Tibial artery (tissue), 4 donors: ENCODE data around the gene SPATA12.

Experiments
- DNase-seq, 2 donors: peaks; one replicate each; pipeline ENCODE4 v3.0.0-alpha.2; 2019
- H3K27ac ChIP-seq, 2 donors: fragments of 200-600 bp; sonication (generic) in 1 of 2; 1 replicate in 1 of 2; 2 replicates in 1 of 2; pipeline ENCODE4 v1.5.1; 2018 to 2019; ENCODE audit warnings: mild to moderate bottlenecking in 1 of 2
- H3K27me3 ChIP-seq, 2 donors: fragments of 200-600 bp; sonication (generic) in 1 of 2; one replicate each; pipeline versions ENCODE4 v1.5.1 to v1.6.0; 2016 to 2019
- H3K36me3 ChIP-seq, 3 donors: fragments of 200-600 bp; sonication (generic) in 2 of 3; one replicate each; pipeline ENCODE4 v1.5.1; 2016 to 2019; ENCODE audit warnings: mild to moderate bottlenecking in 2 of 3
- H3K4me1 ChIP-seq, 4 donors: fragments of 200-600 bp; sonication (generic) in 2 of 4; 1 replicate in 3 of 4; 2 replicates in 1 of 4; pipeline ENCODE4 v1.5.1; 2016 to 2019
- H3K4me3 ChIP-seq, 2 donors: fragments of 200-600 bp; sonication (generic) in 1 of 2; 1 replicate in 1 of 2; 2 replicates in 1 of 2; pipeline ENCODE4 v1.5.1; 2018 to 2019; ENCODE audit warnings: mild to moderate bottlenecking in 2 of 2
- H3K9me3 ChIP-seq, 3 donors: fragments of 200-600 bp; sonication (generic) in 1 of 3; one replicate each; pipeline ENCODE4 v1.5.1; 2016 to 2019
- intact Hi-C: fragments of 100-400 bp; cut with DNase I; formaldehyde crosslinking; loops from one replicate; pipeline ENCODE4 v1.15.0; 2023; ENCODE audit warnings: low total_unique reads
- TF ChIP-seq, protein P1 (sequence below), 2 experiments: fragments of 200-600 bp in 1 of 2; fragments of 450-650 bp in 1 of 2; IDR thresholded peaks; one replicate each; pipeline ENCODE4 v1.5.1; 2017 to 2019; ENCODE audit warnings: antibody characterized with exemption in 2 of 2, mild to moderate bottlenecking in 1 of 2, moderate library complexity in 1 of 2

The SPATA12 gene

GRCh38 chr3:57077630-57078343 lies 17.3 kb downstream of the SPATA12 start:
- peak overlapping the region; percentile 67 to 78 for H3K4me3 ChIP-seq
- H3K27ac ChIP-seq, result peak overlapping the region in 1 of 2 donors; percentile 51
- DNase-seq, result no peak
- H3K9me3 ChIP-seq, result no peaks in the 10 kb centered on the region
- peaks cover 0 to 21% (median 6%) of the 10 kb centered on the region in 4 donors for H3K4me1 ChIP-seq
- H3K27me3 ChIP-seq, result no peaks in the 10 kb centered on the region
- intact Hi-C loops, result loop anchor here (10.0 kb wide), 1 partner anchor 83 kb away; no protein-coding TSS in a partner anchor
- TF ChIP-seq, protein P1, sequence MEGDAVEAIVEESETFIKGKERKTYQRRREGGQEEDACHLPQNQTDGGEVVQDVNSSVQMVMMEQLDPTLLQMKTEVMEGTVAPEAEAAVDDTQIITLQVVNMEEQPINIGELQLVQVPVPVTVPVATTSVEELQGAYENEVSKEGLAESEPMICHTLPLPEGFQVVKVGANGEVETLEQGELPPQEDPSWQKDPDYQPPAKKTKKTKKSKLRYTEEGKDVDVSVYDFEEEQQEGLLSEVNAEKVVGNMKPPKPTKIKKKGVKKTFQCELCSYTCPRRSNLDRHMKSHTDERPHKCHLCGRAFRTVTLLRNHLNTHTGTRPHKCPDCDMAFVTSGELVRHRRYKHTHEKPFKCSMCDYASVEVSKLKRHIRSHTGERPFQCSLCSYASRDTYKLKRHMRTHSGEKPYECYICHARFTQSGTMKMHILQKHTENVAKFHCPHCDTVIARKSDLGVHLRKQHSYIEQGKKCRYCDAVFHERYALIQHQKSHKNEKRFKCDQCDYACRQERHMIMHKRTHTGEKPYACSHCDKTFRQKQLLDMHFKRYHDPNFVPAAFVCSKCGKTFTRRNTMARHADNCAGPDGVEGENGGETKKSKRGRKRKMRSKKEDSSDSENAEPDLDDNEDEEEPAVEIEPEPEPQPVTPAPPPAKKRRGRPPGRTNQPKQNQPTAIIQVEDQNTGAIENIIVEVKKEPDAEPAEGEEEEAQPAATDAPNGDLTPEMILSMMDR (IDR thresholded peaks at IDR 0.05), result no peak
- H3K36me3 ChIP-seq, result no peaks in the 10 kb centered on the region

DNA sequence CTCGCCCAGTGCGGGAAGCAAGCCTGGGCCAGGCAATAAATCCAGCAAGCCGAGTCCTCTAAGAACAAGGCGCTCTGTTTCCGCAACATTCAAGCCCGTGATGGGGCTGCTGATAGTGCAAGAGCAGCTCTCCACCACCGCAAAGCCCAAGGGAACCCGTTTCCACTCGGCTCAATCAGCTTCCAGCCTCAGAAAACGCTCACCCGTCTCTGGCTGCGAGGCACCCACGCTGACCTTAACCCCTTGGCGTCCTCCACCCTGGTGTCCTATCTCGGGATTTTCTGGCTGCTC lies 17.8 kb downstream of the SPATA12 start:
- Histone ChIP-seq H3K36me3 (no peaks in the 10 kb centered on the region), H3K9me3 (no peaks in the 10 kb centered on the region), H3K27me3 (no peaks in the 10 kb centered on the region), H3K27ac (peak overlapping the region; percentile 51 to 55), H3K4me1 (peaks cover 0 to 21% (median 6%) of the 10 kb centered on the region in 4 donors), H3K4me3 (peak overlapping the region; percentile 67 to 78)
- DNase-seq, result peak; percentile 83 to 86
- intact Hi-C loops, result loop anchor here (10.0 kb wide), 1 partner anchor 83 kb away; no protein-coding TSS in a partner anchor
- TF ChIP-seq, protein P1 (IDR thresholded peaks at IDR 0.05), result no peak

GRCh38 chr3:57078635-57079473 lies 18.4 kb downstream of the SPATA12 start:
- Histone ChIP-seq H3K9me3 (no peaks in the 10 kb centered on the region), H3K27ac (peak overlapping the region; percentile 51 to 55), H3K27me3 (no peaks in the 10 kb centered on the region), H3K4me3 (peak overlapping the region; percentile 67 to 78), H3K36me3 (no peaks in the 10 kb centered on the region), H3K4me1 (peaks cover 0 to 21% (median 6%) of the 10 kb centered on the region in 4 donors)
- peak in 1 of 2 donors; percentile 69 for DNase-seq
- TF ChIP-seq, protein P1 (IDR thresholded peaks at IDR 0.05), result no peak
- intact Hi-C loops, result loop anchor here (10.0 kb wide), 1 partner anchor 84 kb away; no protein-coding TSS in a partner anchor

- H3K36me3 ChIP-seq, result no peaks in the 10 kb centered on the region
- H3K4me1 ChIP-seq, result peaks cover 0 to 21% (median 6%) of the 10 kb centered on the region in 4 donors
- TF ChIP-seq, protein P1 (IDR thresholded peaks at IDR 0.05), result no peak
- intact Hi-C loops, result loop anchor here (10.0 kb wide), 1 partner anchor 85 kb away; no protein-coding TSS in a partner anchor
- H3K27ac ChIP-seq, result no peak overlapping the region
- no peaks in the 10 kb centered on the region for H3K27me3 ChIP-seq
- peak in 1 of 2 donors; percentile 33 for DNase-seq
- peak overlapping the region; percentile 67 to 78 for H3K4me3 ChIP-seq
- H3K9me3 ChIP-seq, result no peaks in the 10 kb centered on the region
Observed at GRCh38 chr3:57079474-57079831, 19.0 kb downstream of the SPATA12 start.

GRCh38 chr3:57080171-57080570 lies 19.7 kb downstream of the SPATA12 start:
- no peaks in the 10 kb centered on the region for H3K27me3 ChIP-seq
- H3K36me3 ChIP-seq, result no peaks in the 10 kb centered on the region
- H3K27ac ChIP-seq, result no peak overlapping the region
- no peaks in the 10 kb centered on the region for H3K9me3 ChIP-seq
- H3K4me3 ChIP-seq, result no peak overlapping the region
- intact Hi-C loops, result no loop called here
- no peak for DNase-seq
- TF ChIP-seq, protein P1 (IDR thresholded peaks at IDR 0.05), result no peak
- peaks cover 0 to 21% (median 6%) of the 10 kb centered on the region in 4 donors for H3K4me1 ChIP-seq
